PC-9 (cell line): Measurements from ENCODE around the gene DOLK. TPM values are rescaled to one million over a fixed set of nuclear protein-coding genes. Genes with fewer than 3 reads are reported as not detected.

ENCODE experiments used
- BruUV-seq: library from RNA; stranded (reverse); fragments of 400-500 nt; replicated peaks from 2 replicates; lab custom pipeline; 2021; lab: Mats Ljungman, UMichigan
- CTCF ChIA-PET: fragments of 300-600 bp; sonication (Branson Sonifier 250); formaldehyde crosslinking; loops from one replicate; lab custom pipeline; 2022; ENCODE audit warnings: antibody characterized with exemption; lab: Charles Lee
- POLR2A ChIA-PET: fragments of 300-600 bp; sonication (Branson Sonifier 250); formaldehyde crosslinking; loops from one replicate; lab custom pipeline; 2022; ENCODE audit warnings: antibody characterized with exemption; ENCODE audit not compliant: unreplicated experiment; lab: Charles Lee
- DNase-seq, 2 experiments: peaks; one replicate each; pipeline versions ENCODE4 v3.0.0 to v3.0.0-alpha.2; 2015 to 2022; ENCODE audit warnings: mixed read lengths in 1 of 2
- H2AFZ ChIP-seq: fragments of 200-600 bp; sonication (generic); 2 replicates; pipeline ENCODE4 v1.8.1; 2017; ENCODE audit warnings: antibody characterized with exemption
- H3F3A ChIP-seq: fragments of 200-600 bp; sonication (generic); 2 replicates; pipeline ENCODE4 v1.8.1; 2017; ENCODE audit warnings: antibody characterized with exemption, mild to moderate bottlenecking, low read depth; ENCODE audit not compliant: insufficient read depth
- H3K27ac ChIP-seq: fragments of 200-600 bp; sonication (generic); 2 replicates; pipeline ENCODE4 v1.6.1; 2016; ENCODE audit warnings: mixed run types
- H3K27me3 ChIP-seq: fragments of 200-600 bp; sonication (generic); 2 replicates; pipeline ENCODE4 v1.6.1; 2016; ENCODE audit warnings: low read depth, mixed run types; ENCODE audit not compliant: insufficient read depth
- H3K36me3 ChIP-seq: fragments of 200-600 bp; sonication (generic); 2 replicates; pipeline ENCODE4 v1.6.1; 2016; ENCODE audit warnings: low read depth, mixed run types
- H3K4me1 ChIP-seq: fragments of 200-600 bp; sonication (generic); replicated peaks from 2 replicates; pipeline ENCODE4 v1.6.1; 2016; ENCODE audit warnings: mixed run types; ENCODE audit not compliant: insufficient read depth
- H3K4me2 ChIP-seq: fragments of 200-600 bp; sonication (generic); 2 replicates; pipeline ENCODE4 v1.6.1; 2017; ENCODE audit warnings: mixed run types
- H3K4me3 ChIP-seq: fragments of 200-600 bp; sonication (generic); 2 replicates; pipeline ENCODE4 v1.6.1; 2016; ENCODE audit warnings: mixed run types
- H3K79me2 ChIP-seq: fragments of 200-600 bp; sonication (generic); 2 replicates; pipeline ENCODE4 v1.6.1; 2017; ENCODE audit warnings: low read depth, mixed run types
- H3K9me2 ChIP-seq: fragments of 200-600 bp; sonication (generic); 2 replicates; pipeline ENCODE4 v1.8.1; 2017; ENCODE audit warnings: mild to moderate bottlenecking; ENCODE audit not compliant: insufficient read depth
- H3K9me3 ChIP-seq: fragments of 200-600 bp; sonication (generic); 2 replicates; pipeline ENCODE4 v1.8.1; 2016; ENCODE audit warnings: low read depth; ENCODE audit not compliant: insufficient read depth
- H4K20me1 ChIP-seq: fragments of 200-600 bp; sonication (generic); 2 replicates; pipeline ENCODE4 v1.8.1; 2017; ENCODE audit not compliant: insufficient read depth
- CTCF ChIP-seq: fragments of 200-600 bp; sonication (generic); conservative IDR thresholded peaks from 2 replicates; pipeline ENCODE4 v1.6.1; 2017; ENCODE audit warnings: mixed run types, antibody characterized with exemption, mild to moderate bottlenecking, moderate library complexity
- EZH2 ChIP-seq: fragments of 200-600 bp; sonication (generic); IDR thresholded peaks from 2 replicates; pipeline ENCODE4 v1.8.0; 2017; ENCODE audit warnings: antibody characterized with exemption, low read depth
- intact Hi-C: fragments of 100-400 bp; cut with micrococcal nuclease; formaldehyde crosslinking; loops from one replicate; pipeline ENCODE4 v1.10.0; 2022; ENCODE audit not compliant: unreplicated experiment
- total RNA-seq: library from RNA; stranded (reverse); gene quantifications from 2 replicates; pipeline ENCODE4 v1.2.3, GENCODE V29; 2021

The DOLK gene
- total RNA-seq, 1 experiment from 2014 or later, result 19.0 TPM

GRCh38 chr9:128903871-128904620, 43.4 kb downstream of the DOLK start:
- Histone ChIP-seq H3F3A (peaks cover 60% of the 10 kb centered on the region), H2AFZ (no peak overlapping the region), H3K27me3 (no peaks in the 10 kb centered on the region), H3K27ac (peak overlapping the region; percentile 88), H4K20me1 (no peaks in the 10 kb centered on the region), H3K4me1 (peaks cover 56% of the 10 kb centered on the region), H3K9me2 (no peaks in the 10 kb centered on the region), H3K9me3 (no peaks in the 10 kb centered on the region), H3K4me3 (no peak overlapping the region), H3K79me2 (peaks cover 13% of the 10 kb centered on the region), H3K4me2 (peak overlapping the region; percentile 1; the same call in 1 of the 2 replicates), H3K36me3 (peaks cover 13% of the 10 kb centered on the region; the same call in 1 of the 2 replicates)
- POLR2A ChIA-PET, result interaction anchor here (0.6 to 1.3 kb wide), 3 partner anchors 8 to 33 kb away, joined by 4 to 7 read pairs (median 6); no protein-coding TSS in a partner anchor
- peak; percentile 52 to 53 for DNase-seq
- BruUV-seq, result no TSS peak
- CTCF ChIA-PET, result interaction anchor here (1.0 kb wide), 1 partner anchor 9 kb away, joined by 5 read pairs; no protein-coding TSS in a partner anchor
- TF ChIP-seq EZH2, result no peak
- TF ChIP-seq CTCF, result no peak
- intact Hi-C loops, result no loop called here

DNA sequence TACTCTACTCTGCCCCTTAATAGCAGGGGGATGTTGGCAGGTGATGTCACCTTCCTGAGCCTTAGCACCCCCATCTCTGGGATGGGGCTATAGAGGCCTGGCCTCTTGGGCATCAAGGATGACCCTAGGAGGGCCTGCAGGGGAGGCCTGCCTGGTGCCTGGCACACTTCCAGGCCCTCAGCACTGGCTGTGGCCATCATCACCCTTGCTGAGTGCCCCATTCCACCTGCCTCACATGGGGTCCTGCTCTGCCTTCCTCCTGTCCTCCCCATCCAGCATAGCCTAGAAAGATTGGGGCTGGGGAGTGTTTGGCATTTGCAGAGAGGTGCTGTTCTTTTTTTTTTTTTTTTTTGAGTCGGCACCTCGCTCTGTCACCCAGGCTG, 44.3 kb downstream of the DOLK start:
- H2AFZ ChIP-seq, result no peak overlapping the region
- no peaks in the 10 kb centered on the region for H3K9me3 ChIP-seq
- no peaks in the 10 kb centered on the region for H3K9me2 ChIP-seq
- intact Hi-C loops, result no loop called here
- TF ChIP-seq EZH2 (no peak), CTCF (no peak)
- H3K4me3 ChIP-seq, result no peak overlapping the region
- peak overlapping the region; percentile 88 for H3K27ac ChIP-seq
- BruUV-seq, result no TSS peak
- H3K4me1 ChIP-seq, result peaks cover 66% of the 10 kb centered on the region
- 0 out of 2 replicates have a peak, but pooled peaks cover 6% of the 10 kb centered on the region for H3K36me3 ChIP-seq
- no peaks in the 10 kb centered on the region for H4K20me1 ChIP-seq
- H3K79me2 ChIP-seq, result peaks cover 10% of the 10 kb centered on the region; the same call in 1 of the 2 replicates
- no peak for DNase-seq
- H3F3A ChIP-seq, result peaks cover 61% of the 10 kb centered on the region
- peak overlapping the region; percentile 62 for H3K4me2 ChIP-seq
- POLR2A ChIA-PET, result interaction anchor here (0.5 to 1.3 kb wide), 5 partner anchors 9 to 1328 kb away, joined by 3 to 19 read pairs (median 6); no protein-coding TSS in a partner anchor
- no peaks in the 10 kb centered on the region for H3K27me3 ChIP-seq
- CTCF ChIA-PET, result interaction anchor here (1.0 kb wide), 1 partner anchor 9 kb away, joined by 5 read pairs; no protein-coding TSS in a partner anchor

- no peaks in the 10 kb centered on the region for H3K27me3 ChIP-seq
- H3F3A ChIP-seq, result peaks cover 61% of the 10 kb centered on the region
- no peak overlapping the region for H2AFZ ChIP-seq
- H3K9me3 ChIP-seq, result no peaks in the 10 kb centered on the region
- peak overlapping the region; percentile 88 for H3K27ac ChIP-seq
- DNase-seq, result peak; percentile 62 to 93
- H3K9me2 ChIP-seq, result no peaks in the 10 kb centered on the region
- POLR2A ChIA-PET, result interaction anchor here (0.5 to 1.3 kb wide), 7 partner anchors 9 to 1328 kb away, joined by 3 to 19 read pairs (median 6); no protein-coding TSS in a partner anchor
- TSS peak; percentile 62 for BruUV-seq
- 0 out of 2 replicates have a peak, but pooled peaks cover 2% of the 10 kb centered on the region for H3K36me3 ChIP-seq
- peaks cover 10% of the 10 kb centered on the region; the same call in 1 of the 2 replicates for H3K79me2 ChIP-seq
- H3K4me2 ChIP-seq, result peak overlapping the region; percentile 62
- TF ChIP-seq CTCF (no peak), EZH2 (no peak)
- CTCF ChIA-PET, result no interaction called here
- H3K4me3 ChIP-seq, result no peak overlapping the region; the same call in 1 of the 2 replicates
- H3K4me1 ChIP-seq, result peaks cover 67% of the 10 kb centered on the region
- intact Hi-C loops, result loop anchor here (1.0 kb wide), 4 partner anchors 10 to 46 kb away; no protein-coding TSS in a partner anchor
- H4K20me1 ChIP-seq, result no peaks in the 10 kb centered on the region
Observed at GRCh38 chr9:128902351-128903078, 44.9 kb downstream of the DOLK start.
